ENCODE data around the gene DYDC2.

DNA sequence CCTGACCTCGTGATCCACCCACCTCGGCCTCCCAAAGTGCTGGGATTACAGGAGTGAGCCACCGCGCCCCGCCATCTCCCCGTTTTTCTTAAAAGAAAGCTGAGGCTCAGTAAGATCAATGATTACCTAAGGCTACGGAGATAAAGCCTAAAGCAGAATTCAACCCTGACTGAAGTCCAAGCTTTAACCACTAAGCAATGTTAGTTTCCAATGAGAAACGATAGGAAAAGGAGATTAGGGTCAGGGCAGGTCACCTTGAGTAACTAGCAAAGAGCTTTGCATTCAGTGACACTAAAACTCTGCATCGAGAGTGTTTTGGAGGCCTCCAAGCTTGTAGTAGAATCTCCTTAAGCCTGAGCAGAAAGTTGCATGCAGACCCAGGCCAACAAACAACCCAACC is 34.2 kb downstream of the DYDC2 start:
- TF ChIP-seq, protein P1, sequence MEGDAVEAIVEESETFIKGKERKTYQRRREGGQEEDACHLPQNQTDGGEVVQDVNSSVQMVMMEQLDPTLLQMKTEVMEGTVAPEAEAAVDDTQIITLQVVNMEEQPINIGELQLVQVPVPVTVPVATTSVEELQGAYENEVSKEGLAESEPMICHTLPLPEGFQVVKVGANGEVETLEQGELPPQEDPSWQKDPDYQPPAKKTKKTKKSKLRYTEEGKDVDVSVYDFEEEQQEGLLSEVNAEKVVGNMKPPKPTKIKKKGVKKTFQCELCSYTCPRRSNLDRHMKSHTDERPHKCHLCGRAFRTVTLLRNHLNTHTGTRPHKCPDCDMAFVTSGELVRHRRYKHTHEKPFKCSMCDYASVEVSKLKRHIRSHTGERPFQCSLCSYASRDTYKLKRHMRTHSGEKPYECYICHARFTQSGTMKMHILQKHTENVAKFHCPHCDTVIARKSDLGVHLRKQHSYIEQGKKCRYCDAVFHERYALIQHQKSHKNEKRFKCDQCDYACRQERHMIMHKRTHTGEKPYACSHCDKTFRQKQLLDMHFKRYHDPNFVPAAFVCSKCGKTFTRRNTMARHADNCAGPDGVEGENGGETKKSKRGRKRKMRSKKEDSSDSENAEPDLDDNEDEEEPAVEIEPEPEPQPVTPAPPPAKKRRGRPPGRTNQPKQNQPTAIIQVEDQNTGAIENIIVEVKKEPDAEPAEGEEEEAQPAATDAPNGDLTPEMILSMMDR (IDR thresholded peaks at IDR 0.05), result no peak
- TF ChIP-seq POLR2A (IDR thresholded peaks at IDR 0.05), result no peak
